A549 (cell line): Measurements from ENCODE around the gene ANKRD39. TPM values are rescaled to one million over a fixed set of nuclear protein-coding genes. Genes with fewer than 3 reads are reported as not detected.

ENCODE experiments used
- ATAC-seq, 2 experiments: fragments of 200-7000 bp in 1 of 2; fragments of >200 bp in 1 of 2; cut with Nextera tagmentation in 1 of 2; cut with Tn5 transposase in 1 of 2; 3 replicates each; pipeline versions ENCODE4 v1.8.0 to v1.9.1; 2018 to 2020; ENCODE audit warnings: mild to moderate bottlenecking in 1 of 2, moderate library complexity in 1 of 2
- CTCF ChIA-PET: fragments of 300-600 bp; sonication (Branson Sonifier 250); formaldehyde crosslinking; extraction: SDS; loops from one replicate; lab custom pipeline; 2021; ENCODE audit warnings: antibody characterized with exemption, inconsistent platforms; lab: Yijun Ruan, JAX
- POLR2A ChIA-PET: fragments of 350-600 bp; formaldehyde crosslinking; extraction: SDS; loops from one replicate; lab custom pipeline; 2021; ENCODE audit warnings: antibody characterized with exemption, inconsistent platforms; lab: Yijun Ruan, JAX
- DNase-seq, 2 experiments: peaks; one replicate each; pipeline versions ENCODE4 v3.0.0 to v3.0.0-alpha.2; 2011 to 2016; ENCODE audit warnings: low read depth in 1 of 2, low spot score in 1 of 2
- FAIRE-seq: peaks from 2 replicates; lab custom pipeline; 2011; peaks lifted over from hg19 to GRCh38; lab: Jason Lieb, UNC
- H3K27ac ChIP-seq, 2 experiments: fragments of >200 bp; sonication (Bioruptor Twin); formaldehyde crosslinking; 3 replicates each; pipeline ENCODE4 v1.5.1; 2016 to 2017
- H3K4me1 ChIP-seq: fragments of >200 bp; sonication (Bioruptor Twin); formaldehyde crosslinking; 3 replicates; pipeline ENCODE4 v1.6.1; 2016
- H3K4me2 ChIP-seq: fragments of >200 bp; sonication (Bioruptor Twin); formaldehyde crosslinking; 3 replicates; pipeline ENCODE4 v1.6.1; 2016
- H3K4me3 ChIP-seq: fragments of >200 bp; sonication (Bioruptor Twin); formaldehyde crosslinking; 3 replicates; pipeline ENCODE4 v1.5.1; 2016
- H3K9me3 ChIP-seq: fragments of >200 bp; sonication (Bioruptor Twin); formaldehyde crosslinking; 3 replicates; pipeline ENCODE4 v1.6.1; 2016
- BCL3 ChIP-seq: fragments of >200 bp; sonication (Bioruptor Twin); formaldehyde crosslinking; IDR thresholded peaks from 3 replicates; pipeline ENCODE4 v1.6.1; 2016
- CHD4 ChIP-seq: fragments of 200-600 bp; sonication (generic); IDR thresholded peaks from 2 replicates; pipeline ENCODE4 v1.6.1; 2016; ENCODE audit warnings: antibody characterized with exemption, mild to moderate bottlenecking, borderline replicate concordance
- ELK1 ChIP-seq: fragments of 150-350 bp; IDR thresholded peaks from 2 replicates; pipeline ENCODE4 v1.6.1; 2014; ENCODE audit warnings: low read depth, mild to moderate bottlenecking, low read length
- ESRRA ChIP-seq: fragments of 150-350 bp; IDR thresholded peaks from 2 replicates; pipeline ENCODE4 v1.6.1; 2014; ENCODE audit warnings: mild to moderate bottlenecking, low read length, borderline replicate concordance
- JUNB ChIP-seq: fragments of >200 bp; sonication (Bioruptor Twin); formaldehyde crosslinking; IDR thresholded peaks from 2 replicates; pipeline ENCODE4 v1.6.1; 2016
- MAFK ChIP-seq: fragments of 450-650 bp; IDR thresholded peaks from 2 replicates; pipeline ENCODE4 v1.6.1; 2014; ENCODE audit not compliant: partially characterized antibody
- MAZ ChIP-seq: fragments of 150-350 bp; IDR thresholded peaks from 2 replicates; pipeline ENCODE4 v1.6.1; 2014; ENCODE audit warnings: antibody characterized with exemption, low read depth, low read length, borderline replicate concordance
- MYC ChIP-seq: IDR thresholded peaks from 2 replicates; pipeline ENCODE4 v1.6.1; 2012; ENCODE audit warnings: mild to moderate bottlenecking, inconsistent platforms, low read length, improper control_type of control experiment, borderline replicate concordance
- NFE2L2 ChIP-seq: fragments of 150-350 bp; conservative IDR thresholded peaks from 2 replicates; pipeline ENCODE4 v1.6.1; 2014; ENCODE audit warnings: low read length
- RAD21 ChIP-seq, 2 experiments: fragments of >200 bp in 1 of 2; sonication (Bioruptor Twin) in 1 of 2; formaldehyde crosslinking in 1 of 2; IDR thresholded peaks in 1 of 2; conservative IDR thresholded peaks in 1 of 2; 2 replicates in 1 of 2; 3 replicates in 1 of 2; pipeline ENCODE4 v1.6.1; 2012 to 2018; ENCODE audit warnings: inconsistent platforms in 1 of 2
- RFX5 ChIP-seq: fragments of 450-650 bp; IDR thresholded peaks from 2 replicates; pipeline ENCODE4 v1.7.1; 2014; ENCODE audit warnings: antibody characterized with exemption, mild to moderate bottlenecking, moderate library complexity
- RNF2 ChIP-seq: fragments of 200-600 bp; sonication (generic); IDR thresholded peaks from 2 replicates; pipeline ENCODE4 v1.6.1; 2016; ENCODE audit warnings: low read depth, mild to moderate bottlenecking, antibody characterized with exemption, moderate library complexity, borderline replicate concordance
- TP53 ChIP-seq: fragments of 250-450 bp; sonication (Bioruptor Pico); IDR thresholded peaks from 2 replicates; pipeline ENCODE4 v1.5.0; 2021; ENCODE audit warnings: mild to moderate bottlenecking, moderate library complexity
- ZFP36 ChIP-seq: fragments of 450-650 bp; IDR thresholded peaks from 2 replicates; pipeline ENCODE4 v1.6.1; 2014; ENCODE audit warnings: borderline replicate concordance; ENCODE audit not compliant: partially characterized antibody
- ZSCAN20 ChIP-seq: fragments of 250-450 bp; sonication (Bioruptor Pico); IDR thresholded peaks from 2 replicates; pipeline ENCODE4 v1.8.0; 2022; ENCODE audit warnings: mild to moderate bottlenecking, moderate library complexity
- WGBS: methylation state at CpG from one replicate; pipeline ENCODE4 v1.1.6; 2017; ENCODE audit errors: missing lambda C conversion rate; 5-methylcytosine and 5-hydroxymethylcytosine counted together
- polyA plus RNA-seq, 4 experiments: library from polyadenylated mRNA; depleted of rRNA in 3 of 4; stranded (reverse); fragments of >200 nt; fragmentation: RNase III in 1 of 4; extraction: RNeasy Plus Mini Kit Qiagen cat#74134 plus additional on column Dnase treatment in 1 of 4; gene quantifications; 2 replicates in 3 of 4; 3 replicates in 1 of 4; pipeline ENCODE4 v1.2.3, GENCODE V29; 2011 to 2017
- TF ChIP-seq, protein P1 (sequence below): IDR thresholded peaks from 2 replicates; pipeline ENCODE4 v1.6.1; 2012; ENCODE audit warnings: low read depth, borderline replicate concordance
- TF ChIP-seq, protein P2 (sequence below): IDR thresholded peaks from 2 replicates; pipeline ENCODE4 v1.6.1; 2012
- TF ChIP-seq, protein P3 (sequence below): fragments of >200 bp; sonication (Bioruptor Twin); formaldehyde crosslinking; IDR thresholded peaks from 2 replicates; pipeline ENCODE4 v1.6.1; 2016

Gene ANKRD39
- polyA plus RNA-seq, 2 of the 4 experiments (the other 2 are of a cell fraction) = 6.3 to 16.4 TPM

GRCh38 chr2:96856776-96857666 lies 795 bp downstream of the ANKRD39 start:
- Histone ChIP-seq H3K4me1 (peaks cover 27% of the 10 kb centered on the region; the same call in 2 of the 3 replicates), H3K4me3 (peak overlapping the region; percentile 63), H3K9me3 (no peaks in the 10 kb centered on the region), H3K4me2 (peak overlapping the region; percentile 90)
- DNase-seq (peak in 1 of 2 experiments; percentile 43), FAIRE-seq (no peak), ATAC-seq (peak; percentile 16 to 27)
- 24% methylated on average over 23 of the region's 27 CpGs for whole genome bisulfite sequencing
- CTCF ChIA-PET = interaction anchor here (0.6 to 5.6 kb wide), 53 partner anchors 8 to 317 kb away, joined by 3 to 123 read pairs (median 5); partner anchors contain the start of genes ANKRD23, ANKRD36 and CNNM3
- TF ChIP-seq, protein P1, sequence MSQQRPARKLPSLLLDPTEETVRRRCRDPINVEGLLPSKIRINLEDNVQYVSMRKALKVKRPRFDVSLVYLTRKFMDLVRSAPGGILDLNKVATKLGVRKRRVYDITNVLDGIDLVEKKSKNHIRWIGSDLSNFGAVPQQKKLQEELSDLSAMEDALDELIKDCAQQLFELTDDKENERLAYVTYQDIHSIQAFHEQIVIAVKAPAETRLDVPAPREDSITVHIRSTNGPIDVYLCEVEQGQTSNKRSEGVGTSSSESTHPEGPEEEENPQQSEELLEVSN = peak; percentile 54; the same call in 1 of the 2 replicates
- TF ChIP-seq MAFK = peak; percentile 48
- no peak for TF ChIP-seq MAZ
- TF ChIP-seq ESRRA = no peak
- no peak for TF ChIP-seq ZFP36
- TF ChIP-seq, protein P2, sequence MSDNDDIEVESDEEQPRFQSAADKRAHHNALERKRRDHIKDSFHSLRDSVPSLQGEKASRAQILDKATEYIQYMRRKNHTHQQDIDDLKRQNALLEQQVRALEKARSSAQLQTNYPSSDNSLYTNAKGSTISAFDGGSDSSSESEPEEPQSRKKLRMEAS = peak; percentile 51
- TF ChIP-seq, all 56 proteins: peak for 3
- POLR2A ChIA-PET = interaction anchor here (1.0 to 2.5 kb wide), 11 partner anchors 9 to 307 kb away, joined by 3 to 30 read pairs (median 4); partner anchors contain the start of genes ANKRD36, CNNM3 and KANSL3
- peak overlapping the region; percentile 82 to 97 for H3K27ac ChIP-seq

DNA sequence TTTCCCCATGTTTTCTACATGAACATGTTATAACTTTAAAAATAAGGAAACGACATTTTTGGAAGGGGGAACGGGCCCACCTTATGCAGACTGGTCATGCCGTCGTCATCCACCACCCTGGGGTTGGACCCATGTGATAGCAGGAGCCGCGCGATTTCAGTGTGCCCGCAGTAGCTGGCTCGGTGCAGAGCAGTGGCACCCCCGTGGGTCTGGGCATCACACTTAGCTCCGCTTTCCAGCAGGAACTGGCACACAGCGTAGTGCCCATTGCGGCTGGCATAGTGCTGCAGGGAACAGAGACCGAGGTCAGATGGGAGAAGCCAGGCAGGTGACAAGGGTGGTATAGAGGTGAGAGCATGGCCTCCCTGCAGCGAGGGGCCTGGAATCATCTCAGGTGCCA lies 4.5 kb downstream of the ANKRD39 start:
- H3K4me1 ChIP-seq = peaks cover 6% of the 10 kb centered on the region; the same call in 2 of the 3 replicates
- FAIRE-seq = no peak
- H3K4me3 ChIP-seq = no peak overlapping the region
- POLR2A ChIA-PET = no interaction called here
- H3K27ac ChIP-seq = no peak overlapping the region
- DNase-seq = no peak
- H3K9me3 ChIP-seq = no peaks in the 10 kb centered on the region
- TF ChIP-seq RAD21 (conservative IDR thresholded peaks at IDR 0.05 in 1 of 2, IDR thresholded peaks at IDR 0.05 in 1 of 2) = no peak
- no peak for TF ChIP-seq ZSCAN20 (CRISPR knock-in tag)
- TF ChIP-seq ELK1 = no peak
- TF ChIP-seq RNF2 = no peak
- no peak for TF ChIP-seq TP53 (CRISPR knock-in tag)
- TF ChIP-seq BCL3 = no peak
- no peak for TF ChIP-seq JUNB
- no peak for TF ChIP-seq NFE2L2
- no peak for TF ChIP-seq CHD4
- TF ChIP-seq, protein P3, sequence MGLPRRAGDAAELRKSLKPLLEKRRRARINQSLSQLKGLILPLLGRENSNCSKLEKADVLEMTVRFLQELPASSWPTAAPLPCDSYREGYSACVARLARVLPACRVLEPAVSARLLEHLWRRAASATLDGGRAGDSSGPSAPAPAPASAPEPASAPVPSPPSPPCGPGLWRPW = no peak
- TF ChIP-seq MYC = no peak
- ATAC-seq = no peak
- CTCF ChIA-PET = interaction anchor here (0.9 to 2.8 kb wide), 5 partner anchors 11 to 259 kb away, joined by 3 to 13 read pairs (median 5); partner anchors contain the start of gene ANKRD36
- no peak overlapping the region for H3K4me2 ChIP-seq
- WGBS = 89% methylated on average over 15 of the region's 15 CpGs

DNA sequence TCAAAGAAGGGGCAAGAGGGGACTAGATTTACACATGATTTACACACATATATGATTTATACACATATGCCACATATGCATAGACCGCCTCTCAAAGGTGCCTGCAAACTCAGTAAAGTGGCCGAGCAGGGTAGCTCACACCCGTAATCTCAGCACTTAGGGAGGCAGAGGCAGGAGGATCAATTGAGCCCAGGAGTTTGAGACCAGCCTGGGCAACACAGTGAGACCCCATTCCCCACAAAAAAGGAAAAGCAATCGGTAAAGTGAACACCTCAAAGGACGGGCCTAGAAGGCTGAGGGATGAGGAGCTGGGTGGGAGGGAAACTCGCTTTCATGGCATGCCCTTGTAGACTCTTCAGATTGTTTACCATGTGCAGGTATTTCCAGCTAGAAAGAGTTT lies 5.1 kb downstream of the ANKRD39 start:
- no peak for ATAC-seq
- H3K4me3 ChIP-seq = no peak overlapping the region
- no peak overlapping the region for H3K27ac ChIP-seq
- POLR2A ChIA-PET = no interaction called here
- TF ChIP-seq RFX5 = no peak
- no peak for DNase-seq
- no peaks in the 10 kb centered on the region for H3K9me3 ChIP-seq
- WGBS = 92% methylated on average over 6 of the region's 6 CpGs
- CTCF ChIA-PET = interaction anchor here (1.2 to 2.8 kb wide), 4 partner anchors 10 to 260 kb away, joined by 3 to 13 read pairs (median 6); partner anchors contain the start of gene ANKRD36
- H3K4me1 ChIP-seq = peaks cover 6% of the 10 kb centered on the region; the same call in 2 of the 3 replicates
- no peak overlapping the region for H3K4me2 ChIP-seq
- FAIRE-seq = no peak
